ENCODE results near the gene MYO5B.

GRCh38 chr18:49890041-49890440 lies 304.9 kb downstream of the MYO5B start:
- TF ChIP-seq, protein P1, sequence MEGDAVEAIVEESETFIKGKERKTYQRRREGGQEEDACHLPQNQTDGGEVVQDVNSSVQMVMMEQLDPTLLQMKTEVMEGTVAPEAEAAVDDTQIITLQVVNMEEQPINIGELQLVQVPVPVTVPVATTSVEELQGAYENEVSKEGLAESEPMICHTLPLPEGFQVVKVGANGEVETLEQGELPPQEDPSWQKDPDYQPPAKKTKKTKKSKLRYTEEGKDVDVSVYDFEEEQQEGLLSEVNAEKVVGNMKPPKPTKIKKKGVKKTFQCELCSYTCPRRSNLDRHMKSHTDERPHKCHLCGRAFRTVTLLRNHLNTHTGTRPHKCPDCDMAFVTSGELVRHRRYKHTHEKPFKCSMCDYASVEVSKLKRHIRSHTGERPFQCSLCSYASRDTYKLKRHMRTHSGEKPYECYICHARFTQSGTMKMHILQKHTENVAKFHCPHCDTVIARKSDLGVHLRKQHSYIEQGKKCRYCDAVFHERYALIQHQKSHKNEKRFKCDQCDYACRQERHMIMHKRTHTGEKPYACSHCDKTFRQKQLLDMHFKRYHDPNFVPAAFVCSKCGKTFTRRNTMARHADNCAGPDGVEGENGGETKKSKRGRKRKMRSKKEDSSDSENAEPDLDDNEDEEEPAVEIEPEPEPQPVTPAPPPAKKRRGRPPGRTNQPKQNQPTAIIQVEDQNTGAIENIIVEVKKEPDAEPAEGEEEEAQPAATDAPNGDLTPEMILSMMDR (IDR thresholded peaks at IDR 0.05; ENCODE audit: low read length) = no peak
- TF ChIP-seq EZH2 (optimal IDR thresholded peaks at IDR 0.05; ENCODE audit: low read depth, low read length) (no peak), EZH2phosphoT487 (IDR thresholded peaks at IDR 0.05; ENCODE audit: low read length) (no peak)
